Astrocyte (in vitro differentiated cells and primary cell): ENCODE measurements around the gene ILF3.

Source experiments
- CTCF ChIP-seq: IDR thresholded peaks from 2 replicates; pipeline ENCODE4 v1.5.1; 2011; ENCODE audit warnings: low read depth, mild to moderate bottlenecking, inconsistent platforms, low read length, moderate library complexity; ENCODE audit not compliant: insufficient read depth
- EZH2 ChIP-seq: IDR thresholded peaks from 2 replicates; pipeline ENCODE4 v1.6.1; 2012; ENCODE audit warnings: mild to moderate bottlenecking, low read length, inconsistent platforms; ENCODE audit not compliant: insufficient read depth

- TF ChIP-seq CTCF: peak; percentile 53
- no peak for TF ChIP-seq EZH2
Measured at GRCh38 chr19:10699650-10700335, 45.6 kb downstream of the ILF3 start.
